A673 (cell line): Measurements from ENCODE around the gene RPS19. TPM values are rescaled to one million over a fixed set of nuclear protein-coding genes. Genes with fewer than 3 reads are reported as not detected.
"Not testable (repeated sequence)": the region's sequence is repeated elsewhere in the genome, so short reads cannot be mapped to it uniquely, and the experiment has no call there.

ENCODE experiments used
- BruUV-seq: library from RNA; stranded (reverse); fragments of 400-500 nt; replicated peaks from 2 replicates; lab custom pipeline; 2021; lab: Mats Ljungman, UMichigan
- CTCF ChIA-PET: fragments of 300-600 bp; sonication (Branson Sonifier 250); formaldehyde crosslinking; loops from one replicate; lab custom pipeline; 2022; ENCODE audit warnings: antibody characterized with exemption; lab: Charles Lee
- POLR2A ChIA-PET: fragments of 300-600 bp; sonication (Branson Sonifier 250); formaldehyde crosslinking; loops from one replicate; lab custom pipeline; 2022; ENCODE audit warnings: antibody characterized with exemption; ENCODE audit not compliant: low non-redundant PET; lab: Charles Lee
- DNase-seq: peaks from one replicate; pipeline ENCODE4 v3.0.0-alpha.2; 2015; ENCODE audit warnings: low spot score
- H3K27ac ChIP-seq: fragments of 200-600 bp; sonication (generic); 2 replicates; pipeline ENCODE4 v1.5.1; 2016; ENCODE audit warnings: mixed run types, low read depth, mild to moderate bottlenecking, mixed read lengths, antibody characterized with exemption, low read length; ENCODE audit not compliant: poor library complexity, severe bottlenecking
- H3K27me3 ChIP-seq: fragments of 200-600 bp; sonication (generic); replicated peaks from 2 replicates; pipeline ENCODE4 v1.6.1; 2017; ENCODE audit warnings: mixed run types, low read depth, mild to moderate bottlenecking, mixed read lengths, antibody characterized with exemption, low read length; ENCODE audit not compliant: insufficient read depth, poor library complexity
- H3K36me3 ChIP-seq: fragments of 200-600 bp; sonication (generic); 2 replicates; pipeline ENCODE4 v1.6.1; 2016; ENCODE audit warnings: mixed run types, mild to moderate bottlenecking, mixed read lengths, antibody characterized with exemption, low read length; ENCODE audit not compliant: insufficient read depth, poor library complexity, severe bottlenecking
- H3K4me1 ChIP-seq: fragments of 200-600 bp; sonication (generic); 2 replicates; pipeline ENCODE4 v1.6.1; 2017; ENCODE audit warnings: mixed run types, mild to moderate bottlenecking, mixed read lengths, antibody characterized with exemption, low read length; ENCODE audit not compliant: insufficient read depth, poor library complexity, severe bottlenecking
- H3K4me3 ChIP-seq: fragments of 200-600 bp; sonication (generic); 2 replicates; pipeline ENCODE4 v1.5.1; 2016; ENCODE audit warnings: low read depth, mixed run types, mild to moderate bottlenecking, mixed read lengths, low read length; ENCODE audit not compliant: poor library complexity, severe bottlenecking
- H3K9me3 ChIP-seq: fragments of 200-600 bp; sonication (generic); 2 replicates; pipeline ENCODE4 v1.6.1; 2016; ENCODE audit warnings: mixed run types, low read depth, mild to moderate bottlenecking, mixed read lengths, antibody characterized with exemption, low read length; ENCODE audit not compliant: poor library complexity, severe bottlenecking
- EZH2 ChIP-seq: fragments of 200-600 bp; sonication (generic); IDR thresholded peaks from 2 replicates; pipeline ENCODE4 v1.6.1; 2017; ENCODE audit warnings: borderline replicate concordance, low read depth, mild to moderate bottlenecking, mixed read lengths, antibody characterized with exemption, low read length; ENCODE audit not compliant: poor library complexity, severe bottlenecking
- intact Hi-C: fragments of 100-400 bp; cut with micrococcal nuclease; formaldehyde crosslinking; loops from one replicate; pipeline ENCODE4 v1.10.0; 2022; ENCODE audit not compliant: unreplicated experiment
- total RNA-seq: library from RNA; stranded (reverse); gene quantifications from 2 replicates; pipeline ENCODE4 v1.2.3, GENCODE V29; 2021
- TF ChIP-seq, protein P1 (sequence below): fragments of 300-800, 200-600 bp; sonication (generic); conservative IDR thresholded peaks from 2 replicates; pipeline ENCODE4 v1.5.1; 2017; ENCODE audit warnings: low read depth, mild to moderate bottlenecking, antibody characterized with exemption, low read length, moderate library complexity, mixed read lengths

RPS19 gene
- total RNA-seq, 1 experiment from 2014 or later, result 2,559 TPM

GRCh38 chr19:41913538-41914423, 53.7 kb downstream of the RPS19 start:
- CTCF ChIA-PET, result no interaction called here
- Histone ChIP-seq H3K27ac (no peak overlapping the region), H3K27me3 (peaks cover 46% of the 10 kb centered on the region), H3K36me3 (no peaks in the 10 kb centered on the region), H3K4me1 (no peaks in the 10 kb centered on the region), H3K4me3 (no peak overlapping the region), H3K9me3 (no peaks in the 10 kb centered on the region)
- TF ChIP-seq, protein P1, sequence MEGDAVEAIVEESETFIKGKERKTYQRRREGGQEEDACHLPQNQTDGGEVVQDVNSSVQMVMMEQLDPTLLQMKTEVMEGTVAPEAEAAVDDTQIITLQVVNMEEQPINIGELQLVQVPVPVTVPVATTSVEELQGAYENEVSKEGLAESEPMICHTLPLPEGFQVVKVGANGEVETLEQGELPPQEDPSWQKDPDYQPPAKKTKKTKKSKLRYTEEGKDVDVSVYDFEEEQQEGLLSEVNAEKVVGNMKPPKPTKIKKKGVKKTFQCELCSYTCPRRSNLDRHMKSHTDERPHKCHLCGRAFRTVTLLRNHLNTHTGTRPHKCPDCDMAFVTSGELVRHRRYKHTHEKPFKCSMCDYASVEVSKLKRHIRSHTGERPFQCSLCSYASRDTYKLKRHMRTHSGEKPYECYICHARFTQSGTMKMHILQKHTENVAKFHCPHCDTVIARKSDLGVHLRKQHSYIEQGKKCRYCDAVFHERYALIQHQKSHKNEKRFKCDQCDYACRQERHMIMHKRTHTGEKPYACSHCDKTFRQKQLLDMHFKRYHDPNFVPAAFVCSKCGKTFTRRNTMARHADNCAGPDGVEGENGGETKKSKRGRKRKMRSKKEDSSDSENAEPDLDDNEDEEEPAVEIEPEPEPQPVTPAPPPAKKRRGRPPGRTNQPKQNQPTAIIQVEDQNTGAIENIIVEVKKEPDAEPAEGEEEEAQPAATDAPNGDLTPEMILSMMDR, result no peak
- TF ChIP-seq EZH2, result no peak
- no peak for DNase-seq
- intact Hi-C loops, result no loop called here
- POLR2A ChIA-PET, result no interaction called here
- BruUV-seq, result no TSS peak

- H3K9me3 ChIP-seq, H3K4me1 ChIP-seq, CTCF ChIA-PET, H3K27ac ChIP-seq, H3K36me3 ChIP-seq, intact Hi-C loops, DNase-seq, H3K4me3 ChIP-seq, POLR2A ChIA-PET, BruUV-seq: not testable (repeated sequence)
- H3K27me3 ChIP-seq, result peaks cover 46% of the 10 kb centered on the region
These were observed 54.4 kb downstream of the RPS19 start for GRCh38 chr19:41914424-41914834.

DNA sequence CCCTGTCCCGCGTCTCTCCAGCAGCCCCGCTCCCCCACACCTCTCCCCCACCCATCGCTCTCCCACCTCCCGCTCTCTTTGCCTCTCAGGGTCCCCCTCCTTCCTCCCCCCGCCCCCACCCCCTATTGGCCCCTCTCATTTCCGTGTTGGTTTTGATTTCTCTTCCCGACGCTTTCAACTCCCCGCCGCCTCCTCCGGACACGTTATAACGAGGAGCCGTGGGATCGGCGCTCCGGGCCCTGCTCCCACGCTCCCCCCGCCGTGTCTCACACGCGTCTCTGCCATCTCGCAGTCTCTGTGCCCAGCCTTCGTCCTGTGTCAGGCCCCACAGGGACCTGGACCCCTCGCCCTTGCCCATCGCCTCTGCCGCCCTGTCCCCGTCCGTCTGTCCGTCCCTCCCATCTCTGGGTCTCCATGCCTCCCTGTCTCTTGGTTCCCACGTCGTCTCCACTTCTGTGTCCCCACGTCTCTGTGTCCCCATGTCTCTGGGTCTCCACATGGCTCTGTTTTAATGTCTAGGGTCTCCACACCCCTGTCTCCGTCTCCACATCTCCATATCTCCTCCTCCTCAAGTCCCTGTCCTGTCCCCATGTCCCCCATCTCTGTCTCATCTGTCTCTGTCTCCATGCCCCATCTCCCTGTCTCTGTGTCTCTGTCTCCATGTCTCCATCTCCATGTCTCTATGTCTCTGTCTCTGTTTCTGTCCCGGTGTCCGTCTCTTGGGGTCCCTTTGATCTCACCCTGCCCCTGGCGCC, 55.1 kb downstream of the RPS19 start:
- ChIA-PET POLR2A (no interaction called here), CTCF (no interaction called here)
- TF ChIP-seq, protein P1, result no peak
- TF ChIP-seq EZH2, result peak; percentile 65
- Histone ChIP-seq H3K27me3 (peaks cover 46% of the 10 kb centered on the region), H3K36me3 (no peaks in the 10 kb centered on the region), H3K4me1 (no peaks in the 10 kb centered on the region), H3K27ac (no peak overlapping the region), H3K4me3 (peak overlapping the region; percentile 17), H3K9me3 (no peaks in the 10 kb centered on the region)
- intact Hi-C loops, result no loop called here
- BruUV-seq, result no TSS peak
- no peak for DNase-seq
